Stimulated activated naive CD4-positive, alpha-beta T cell (primary cell): ENCODE measurements around the gene SDK2.

Experiments used
- DNase-seq, 6 experiments: peaks; one replicate each; lab custom pipeline; 2025; lab: John Stamatoyannopoulos, UW

Gene SDK2

GRCh38 chr17:73632513-73632912 is 11.7 kb downstream of the SDK2 start:
- DNase-seq = no peak

GRCh38 chr17:73630965-73631595 is 13.2 kb downstream of the SDK2 start:
- DNase-seq = no peak

GRCh38 chr17:73630531-73630930 is 13.7 kb downstream of the SDK2 start:
- no peak for DNase-seq

GRCh38 chr17:73628642-73629552 is 15.3 kb downstream of the SDK2 start:
- DNase-seq = no peak

GRCh38 chr17:73625991-73626673 is 18.1 kb downstream of the SDK2 start:
- no peak for DNase-seq

- DNase-seq = no peak
Observed at GRCh38 chr17:73625006-73625405, 19.2 kb downstream of the SDK2 start.

GRCh38 chr17:73624496-73624988 is 19.7 kb downstream of the SDK2 start:
- no peak for DNase-seq

- no peak for DNase-seq
Observed at GRCh38 chr17:73623818-73624217, 20.4 kb downstream of the SDK2 start.

GRCh38 chr17:73623247-73623646 is 21.0 kb downstream of the SDK2 start:
- DNase-seq = no peak

- no peak for DNase-seq
Observed at GRCh38 chr17:73622381-73622780, 21.9 kb downstream of the SDK2 start.

- no peak for DNase-seq
Observed at GRCh38 chr17:73621685-73622084, 22.6 kb downstream of the SDK2 start.

GRCh38 chr17:73620414-73620813 is 23.8 kb downstream of the SDK2 start:
- DNase-seq = no peak

GRCh38 chr17:73617501-73617900 is 26.7 kb downstream of the SDK2 start:
- no peak for DNase-seq

- no peak for DNase-seq
Observed at GRCh38 chr17:73616873-73617404, 27.3 kb downstream of the SDK2 start.

- DNase-seq = no peak
Observed at GRCh38 chr17:73616120-73616872, 27.9 kb downstream of the SDK2 start.

- no peak for DNase-seq
Observed at GRCh38 chr17:73614256-73614655, 30.0 kb downstream of the SDK2 start.

GRCh38 chr17:73613271-73614233 is 30.7 kb downstream of the SDK2 start:
- DNase-seq = no peak

GRCh38 chr17:73612031-73612472 is 32.2 kb downstream of the SDK2 start:
- no peak for DNase-seq

GRCh38 chr17:73611630-73612029 is 32.6 kb downstream of the SDK2 start:
- no peak for DNase-seq

- no peak for DNase-seq
Observed at GRCh38 chr17:73610331-73610911, 33.8 kb downstream of the SDK2 start.
